Amniotic stem cell (primary cell): Measurements from ENCODE around the gene CZIB.
A peak's percentile ranks its signal among the peaks of the same experiment; 100 is the strongest.
"Not testable (repeated sequence)": the region's sequence is repeated elsewhere in the genome, so short reads cannot be mapped to it uniquely, and the experiment has no call there.

Experiments used
- DNase-seq: peaks from one replicate; lab custom pipeline; 2025; lab: John Stamatoyannopoulos, UW

CZIB gene

DNA sequence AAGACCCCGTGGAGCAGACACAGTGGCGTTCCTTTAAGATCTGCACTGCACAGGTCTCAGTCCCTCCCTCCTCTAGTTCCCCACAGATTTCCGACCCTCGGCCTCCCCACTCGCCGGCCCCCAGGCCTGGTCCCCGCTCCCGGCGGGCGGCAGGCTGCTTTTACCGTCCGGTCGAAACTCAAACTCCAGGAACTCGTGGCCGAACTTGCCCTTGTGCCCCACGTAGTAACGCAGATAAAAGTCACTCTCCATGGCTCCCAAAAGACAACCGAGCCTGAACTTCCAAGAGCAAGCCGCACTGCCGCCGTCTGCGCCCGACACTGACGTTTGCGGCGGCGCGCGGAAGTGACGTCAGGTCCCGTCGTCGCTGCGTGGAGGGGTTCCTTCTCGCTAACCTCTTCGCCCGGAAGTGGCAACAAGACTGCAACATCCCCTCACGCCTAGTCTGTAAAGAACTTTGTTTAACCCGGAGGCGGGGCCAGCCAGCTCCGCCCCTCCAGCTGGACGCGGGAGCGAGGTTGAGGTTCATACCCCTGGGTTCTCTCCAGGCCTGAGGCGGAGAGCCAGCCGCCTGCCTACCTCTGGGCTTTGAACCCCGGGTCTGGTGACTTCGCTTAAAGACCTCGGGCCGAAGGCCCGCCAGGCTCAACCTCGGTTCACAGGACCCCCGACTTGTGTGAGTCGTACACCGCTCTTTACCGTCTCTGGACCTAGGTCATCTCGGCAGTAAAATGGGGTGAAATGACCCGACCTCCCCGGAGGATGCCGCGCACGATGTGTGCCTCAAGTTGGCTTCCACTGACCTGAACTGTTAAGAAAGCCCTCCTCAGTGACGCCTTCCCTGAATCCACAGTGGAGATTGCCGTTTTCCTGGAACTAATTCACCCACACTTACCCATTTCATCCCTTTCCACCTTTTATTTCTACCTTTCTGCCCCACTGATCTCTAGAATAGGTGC is 18.0 kb upstream of the CZIB start, which contains the start of gene MAGOH:
Gene MAGOH (minus strand): TSS at position 322 of the 959 bp plus-strand sequence. CDS start 70 bp downstream, at position 252.
- peak; percentile 90 for DNase-seq

DNA sequence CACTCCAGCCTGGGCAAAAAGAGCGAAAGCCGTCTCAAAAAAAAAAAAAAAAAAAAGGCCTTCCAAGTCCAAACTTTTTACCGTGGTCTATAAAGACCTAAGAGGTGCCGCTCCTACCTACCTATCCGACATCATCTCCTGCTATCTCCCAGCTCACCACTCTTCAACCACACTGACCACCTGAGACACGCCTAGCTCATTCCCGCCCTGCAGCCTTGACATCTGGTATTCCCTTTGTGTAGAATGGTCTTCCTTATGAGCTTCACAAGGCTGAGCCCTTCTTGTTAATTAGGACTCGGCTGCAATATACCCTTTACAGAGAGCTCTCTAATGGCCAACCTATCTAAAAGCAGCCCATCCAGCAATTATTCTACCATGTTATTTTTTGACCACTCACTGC is 17.2 kb upstream of the CZIB start:
- DNase-seq = no peak

DNA sequence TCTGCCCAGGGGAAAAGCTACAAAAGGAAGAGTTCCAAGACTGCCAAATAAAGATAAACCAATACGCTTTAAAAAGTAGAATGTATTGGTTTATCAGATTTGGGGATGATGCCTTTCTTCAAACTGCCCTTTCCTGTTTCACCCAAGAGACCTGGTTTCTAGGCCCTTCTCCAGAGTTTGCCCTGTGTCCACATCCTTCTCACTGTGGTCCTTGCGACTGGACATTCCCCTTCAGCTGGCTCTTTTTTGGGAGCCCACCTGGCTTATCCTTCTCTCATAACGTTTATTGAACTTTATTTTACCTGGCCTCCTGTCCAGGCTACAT is 490 bp upstream of the CZIB start:
- DNase-seq = no peak

DNA sequence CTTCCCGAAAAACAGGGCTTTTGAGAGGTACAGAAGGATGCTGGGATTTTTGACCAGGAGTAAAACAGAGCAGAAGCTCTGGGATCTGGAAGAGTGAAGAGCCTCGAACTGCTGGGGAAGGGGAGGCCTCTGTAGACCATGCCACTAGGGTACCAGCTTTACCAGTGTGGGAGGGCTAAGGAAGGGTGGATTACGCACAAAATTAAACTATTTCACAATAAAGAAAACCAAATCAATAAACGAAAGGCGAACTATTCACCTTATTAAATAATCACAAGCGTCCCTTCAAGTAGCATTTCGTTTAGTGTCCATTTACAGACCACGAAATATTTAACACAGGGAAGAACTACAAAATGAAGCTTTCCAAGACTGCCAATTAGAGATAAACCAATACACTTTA is 723 bp downstream of the CZIB start:
- DNase-seq = no peak

DNA sequence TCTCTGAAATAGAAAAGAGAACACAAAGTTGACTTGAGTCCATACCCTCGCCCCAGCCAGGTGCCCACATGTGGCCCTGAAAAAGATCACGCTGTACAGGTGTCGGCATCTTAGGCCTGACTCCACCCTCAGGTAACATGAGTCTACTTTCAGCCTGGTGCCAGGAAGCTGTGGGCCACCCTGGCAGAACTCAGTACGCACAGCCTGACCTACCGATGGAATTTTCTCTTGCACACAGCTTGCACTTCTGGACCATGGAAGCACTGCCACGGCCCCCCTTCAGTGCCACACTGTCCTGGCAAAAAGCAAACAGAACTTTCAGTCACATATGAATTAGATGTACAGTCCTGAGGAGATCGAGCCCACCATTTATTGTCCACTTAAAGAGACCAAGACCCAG is 2.2 kb downstream of the CZIB start:
- DNase-seq = no peak

DNA sequence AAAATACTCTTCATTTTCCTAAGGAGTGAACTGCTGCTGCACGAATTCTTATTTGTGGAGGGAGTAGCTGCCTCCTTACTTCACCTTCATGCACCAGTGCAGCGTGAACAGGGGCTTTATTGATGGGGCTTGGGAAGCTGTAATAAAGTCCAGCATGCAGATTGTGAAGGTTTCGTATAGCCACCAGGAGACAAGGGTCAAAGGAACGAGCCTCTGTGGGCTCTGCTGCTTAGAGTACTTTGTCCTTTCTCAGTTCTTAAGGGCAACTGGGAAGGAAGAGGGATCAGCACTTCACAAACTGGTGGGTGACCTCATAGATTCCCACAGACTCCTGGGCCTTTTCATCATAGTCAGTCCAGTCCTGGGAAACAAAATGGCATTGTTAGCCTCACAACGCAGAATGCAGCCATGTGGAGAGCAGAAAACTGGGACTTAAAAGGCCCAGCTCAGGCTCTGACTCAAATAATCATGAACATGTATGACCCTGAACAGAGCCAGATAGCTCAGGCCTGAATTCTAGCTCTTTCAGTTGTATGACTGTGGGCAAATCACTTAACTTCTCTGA is 6.0 kb downstream of the CZIB start:
- DNase-seq = no peak

DNA sequence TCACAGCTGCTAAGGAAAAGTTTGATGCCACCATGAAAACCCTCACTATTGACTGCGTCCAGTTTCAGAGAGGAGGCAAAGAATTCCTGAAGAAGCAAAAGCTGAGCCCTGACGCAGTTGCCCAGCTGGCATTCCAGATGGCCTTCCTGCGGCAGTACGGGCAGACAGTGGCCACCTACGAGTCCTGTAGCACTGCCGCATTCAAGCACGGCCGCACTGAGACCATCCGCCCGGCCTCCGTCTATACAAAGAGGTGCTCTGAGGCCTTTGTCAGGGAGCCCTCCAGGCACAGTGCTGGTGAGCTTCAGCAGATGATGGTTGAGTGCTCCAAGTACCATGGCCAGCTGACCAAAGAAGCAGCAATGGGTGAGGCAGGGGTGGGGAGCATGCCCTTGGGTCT is 9.5 kb downstream of the CZIB start:
- DNase-seq = no peak

DNA sequence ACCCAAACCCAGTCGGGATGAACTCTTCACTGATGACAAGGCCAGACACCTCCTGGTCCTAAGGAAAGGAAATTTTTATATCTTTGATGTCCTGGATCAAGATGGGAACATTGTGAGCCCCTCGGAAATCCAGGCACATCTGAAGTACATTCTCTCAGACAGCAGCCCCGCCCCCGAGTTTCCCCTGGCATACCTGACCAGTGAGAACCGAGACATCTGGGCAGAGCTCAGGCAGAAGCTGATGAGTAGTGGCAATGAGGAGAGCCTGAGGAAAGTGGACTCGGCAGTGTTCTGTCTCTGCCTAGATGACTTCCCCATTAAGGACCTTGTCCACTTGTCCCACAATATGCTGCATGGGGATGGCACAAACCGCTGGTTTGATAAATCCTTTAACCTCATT is 10.1 kb downstream of the CZIB start:
- no peak for DNase-seq

DNA sequence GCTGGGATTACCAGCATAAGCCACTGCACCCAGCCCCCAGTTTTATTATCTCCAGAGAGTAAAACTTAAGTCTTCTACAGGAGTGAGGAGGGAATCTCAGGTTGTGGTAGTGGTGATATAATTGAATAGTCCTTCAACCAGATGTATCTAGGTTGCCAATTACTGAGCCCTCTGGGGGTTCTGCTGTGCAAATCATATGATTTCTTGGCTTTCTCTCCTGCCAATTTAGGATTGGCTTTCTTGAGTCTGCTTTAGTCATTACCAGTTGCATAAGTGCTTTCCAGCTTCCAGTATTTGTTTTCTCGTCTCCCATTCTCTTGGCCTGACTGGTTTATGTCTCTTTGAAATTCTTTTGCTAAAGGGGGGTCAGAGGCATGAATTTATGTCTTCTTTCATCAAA is 12.7 kb downstream of the CZIB start:
- no peak for DNase-seq

DNA sequence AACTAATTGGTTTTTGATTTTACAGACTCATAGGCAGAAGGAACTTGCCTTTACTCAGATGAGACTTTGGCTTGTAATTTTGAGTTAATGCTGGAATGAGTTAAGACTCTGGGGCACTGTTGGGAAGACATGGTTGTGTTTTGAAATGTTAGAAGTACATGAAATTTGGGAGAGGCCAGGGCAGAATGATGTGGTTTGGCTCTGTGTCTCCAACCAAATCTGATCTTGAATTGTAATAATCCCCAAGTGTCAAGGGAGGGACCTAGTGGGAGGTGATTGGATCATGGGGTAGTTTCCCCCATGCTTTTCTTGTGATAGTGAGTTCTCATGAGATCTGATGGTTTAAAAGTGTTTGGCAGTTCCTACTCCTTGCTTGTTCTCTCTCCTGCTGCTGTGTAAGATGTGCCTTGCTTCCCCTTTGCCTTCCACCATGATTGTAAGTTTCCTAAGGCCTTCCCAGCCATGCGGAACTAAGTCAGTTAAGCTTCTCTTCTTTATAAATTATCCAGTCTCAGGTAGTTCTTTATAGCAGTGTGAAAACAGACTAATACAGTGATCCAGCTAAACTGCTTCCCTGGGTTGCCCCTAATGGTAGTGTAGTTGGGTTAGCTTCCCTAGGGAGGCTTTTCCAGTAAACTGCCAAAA is 13.6 kb downstream of the CZIB start:
- no peak for DNase-seq

DNA sequence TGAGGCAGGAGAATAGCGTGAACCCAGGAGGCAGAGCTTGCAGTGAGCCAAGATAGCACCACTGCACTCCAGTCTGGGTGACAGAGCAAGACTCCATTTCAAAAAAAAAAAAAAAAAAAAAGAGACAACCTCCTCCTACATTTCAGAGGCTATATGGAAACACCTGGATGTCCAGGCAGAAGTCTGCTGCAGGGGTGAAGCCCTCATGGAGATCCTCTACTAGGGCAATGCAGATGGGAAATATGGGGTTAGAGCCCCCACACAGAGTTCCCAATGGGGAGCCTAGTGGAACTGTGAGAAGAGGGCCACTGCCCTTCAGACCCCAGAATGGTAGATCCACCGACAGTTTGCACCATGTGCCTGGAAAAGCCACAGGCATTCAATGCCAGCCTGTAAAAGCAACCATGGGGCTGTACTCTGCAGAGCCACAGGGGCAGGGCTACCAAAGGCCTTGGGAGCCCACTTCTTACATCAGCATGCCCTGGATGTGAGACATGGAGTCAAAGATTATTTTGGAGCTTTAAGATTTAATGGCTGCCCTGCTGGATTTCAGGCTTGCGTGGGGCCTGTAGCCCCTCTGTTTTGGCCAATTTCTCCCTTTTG is 14.2 kb downstream of the CZIB start:
- DNase-seq = not testable (repeated sequence)

DNA sequence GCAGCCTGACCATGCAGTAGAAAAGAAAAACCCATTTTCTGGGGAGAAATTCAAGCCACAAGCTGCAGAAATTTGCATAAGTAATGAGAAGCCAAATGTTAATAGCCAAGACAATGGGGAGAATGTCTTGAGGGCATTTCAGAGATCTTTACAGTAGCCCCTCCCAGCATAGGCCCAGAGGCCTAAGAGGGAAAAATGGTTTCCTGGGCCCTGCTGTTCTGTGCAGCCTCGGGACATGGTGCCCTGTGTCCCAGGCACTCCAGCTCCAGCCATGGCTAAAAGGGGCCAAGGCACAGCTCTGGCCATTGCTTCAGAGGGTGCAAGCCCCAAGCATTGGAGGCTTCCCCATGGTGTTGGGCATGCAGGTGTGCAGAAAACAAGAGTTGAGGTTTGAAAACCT is 14.9 kb downstream of the CZIB start:
- not testable (repeated sequence) for DNase-seq

DNA sequence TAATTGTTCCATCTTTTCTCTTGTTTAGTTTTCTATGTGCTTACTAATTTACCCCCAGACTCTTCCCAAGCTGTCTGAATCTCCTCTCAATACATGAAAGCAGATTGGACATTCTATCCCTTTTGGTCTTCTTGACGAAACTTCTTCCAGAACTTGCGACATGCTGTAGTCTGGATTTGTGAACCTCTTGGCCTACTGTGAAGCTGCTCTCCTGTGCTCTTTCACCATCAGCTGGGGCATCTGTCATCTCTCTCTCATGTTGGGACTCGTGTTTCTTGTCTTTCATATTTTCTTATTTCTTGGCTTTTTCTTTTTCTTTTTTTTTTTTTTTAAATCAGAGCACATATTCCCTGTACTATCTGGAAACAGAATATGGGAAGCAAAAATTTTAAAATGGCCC is 17.0 kb downstream of the CZIB start:
- no peak for DNase-seq

DNA sequence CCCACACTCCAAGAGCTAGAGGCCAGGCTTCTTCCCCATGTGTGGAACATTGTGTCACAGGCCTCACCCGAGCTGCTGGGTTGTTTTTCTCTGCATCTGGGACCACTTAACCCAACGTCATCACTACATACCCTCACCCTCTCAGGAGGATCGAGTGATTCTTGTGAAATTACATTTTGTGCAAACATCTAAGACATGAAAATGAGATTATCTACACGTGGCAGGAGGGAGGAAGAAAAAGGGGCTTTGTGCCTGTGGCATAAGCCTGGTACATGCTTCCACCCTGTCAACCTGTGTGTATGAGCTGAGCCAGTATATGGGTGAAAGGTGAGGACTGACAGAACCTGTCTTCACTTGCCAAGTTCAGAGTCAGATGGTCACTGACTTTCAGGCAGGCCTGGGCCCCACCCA is 22.2 kb downstream of the CZIB start:
- no peak for DNase-seq

DNA sequence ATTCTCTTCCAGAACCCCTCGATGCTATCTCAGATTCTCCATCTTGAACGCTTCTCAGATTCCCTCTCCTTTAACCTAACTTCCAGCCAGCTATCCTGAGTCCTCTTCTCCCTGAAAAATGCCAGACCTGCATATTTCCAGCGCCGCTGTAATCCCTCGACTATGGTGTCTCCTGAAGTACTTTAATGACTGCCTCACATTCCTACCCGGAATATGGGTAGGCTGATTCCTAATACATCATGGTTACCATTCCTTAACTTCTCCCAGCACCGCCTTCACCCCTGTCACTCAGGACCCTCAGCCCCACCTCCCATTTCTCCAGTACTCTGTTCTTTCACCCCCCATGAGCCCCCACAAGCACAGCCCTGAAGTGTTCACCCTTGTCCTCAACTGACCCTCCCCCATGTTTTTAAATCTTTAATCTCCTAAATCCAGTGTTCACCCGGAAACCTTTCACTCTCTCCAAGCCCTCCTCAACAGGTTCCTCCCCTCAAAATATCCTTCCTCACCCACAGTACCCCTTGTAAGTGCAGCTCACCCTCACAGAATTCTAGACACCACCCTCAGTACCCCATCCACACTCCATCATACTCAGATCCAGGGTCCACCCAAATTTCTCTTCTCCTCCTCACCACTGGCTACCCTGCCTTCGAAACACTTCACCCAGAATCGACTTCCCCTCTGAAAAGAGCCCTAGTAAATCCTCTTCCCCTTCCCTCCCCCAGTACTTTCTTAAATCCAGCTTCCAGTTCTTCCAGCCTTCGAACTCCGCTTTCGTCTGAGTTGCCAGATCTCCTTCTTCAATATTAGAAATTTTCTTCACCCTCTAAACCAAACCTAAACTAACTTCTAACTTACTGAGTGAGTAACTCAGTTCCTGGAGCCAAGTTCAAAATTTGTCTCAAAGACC is 22.9 kb downstream of the CZIB start:
- DNase-seq = no peak

DNA sequence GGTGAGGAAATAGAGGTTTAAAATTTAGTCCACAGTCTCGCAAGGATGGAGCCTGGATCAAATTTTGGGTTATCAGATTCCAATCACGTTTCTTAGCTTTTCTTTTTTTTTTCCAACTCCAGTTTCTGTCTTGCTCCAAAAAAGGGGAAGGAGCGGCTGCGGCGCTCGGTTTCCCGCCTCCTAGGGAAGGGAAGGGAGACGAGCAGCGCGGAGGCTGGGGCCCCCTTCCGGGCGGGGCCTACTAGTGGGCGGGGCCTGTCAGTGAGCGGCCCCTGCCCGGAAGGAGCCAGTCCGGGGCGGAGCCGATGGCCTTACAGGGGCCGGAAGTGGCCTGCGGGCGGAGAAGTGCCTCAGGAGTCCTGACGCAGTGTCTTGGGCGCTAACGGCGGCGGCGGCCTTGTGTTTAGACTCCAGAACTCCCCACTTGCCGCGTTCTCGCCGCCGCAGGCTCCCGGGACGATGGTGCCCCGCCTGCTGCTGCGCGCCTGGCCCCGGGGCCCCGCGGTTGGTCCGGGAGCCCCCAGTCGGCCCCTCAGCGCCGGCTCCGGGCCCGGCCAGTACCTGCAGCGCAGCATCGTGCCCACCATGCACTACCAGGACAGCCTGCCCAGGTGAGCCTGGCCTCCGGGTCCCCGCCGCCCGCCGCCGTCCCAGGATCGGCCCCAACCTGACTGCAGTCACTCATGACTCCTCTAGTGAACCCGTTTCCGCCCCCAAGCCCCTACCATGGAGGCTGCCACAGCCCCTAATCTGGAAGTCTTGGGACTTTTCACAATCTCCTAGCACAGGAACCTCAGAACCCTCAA is 23.7 kb downstream of the CZIB start, which contains the start of gene CPT2:
Gene CPT2 (plus strand): TSS at position 340 of the 806 bp plus-strand sequence. CDS start 120 bp downstream, at position 460.
- peak; percentile 92 for DNase-seq

DNA sequence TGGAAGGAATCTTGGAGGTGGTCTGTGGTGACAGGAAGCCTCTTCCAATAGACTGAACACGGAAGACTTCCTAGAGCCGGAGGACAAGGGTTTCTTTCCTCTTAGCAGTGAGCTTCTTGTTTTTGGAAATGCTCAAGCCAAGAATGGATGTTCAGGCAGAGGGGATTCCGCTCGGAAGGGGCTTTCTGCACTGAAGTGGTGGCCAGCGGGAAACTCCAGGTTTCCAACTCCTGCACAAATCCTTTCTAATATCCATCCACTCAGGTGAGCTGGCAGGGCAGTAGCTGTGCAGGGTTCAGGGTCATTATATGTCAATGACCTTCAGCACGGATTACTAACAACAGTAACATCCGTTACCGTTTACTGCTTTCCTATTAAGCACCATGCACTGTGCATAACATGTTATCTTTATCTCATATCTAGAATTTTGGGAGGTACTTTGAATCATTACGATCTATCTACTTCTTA is 24.4 kb downstream of the CZIB start:
- no peak for DNase-seq

DNA sequence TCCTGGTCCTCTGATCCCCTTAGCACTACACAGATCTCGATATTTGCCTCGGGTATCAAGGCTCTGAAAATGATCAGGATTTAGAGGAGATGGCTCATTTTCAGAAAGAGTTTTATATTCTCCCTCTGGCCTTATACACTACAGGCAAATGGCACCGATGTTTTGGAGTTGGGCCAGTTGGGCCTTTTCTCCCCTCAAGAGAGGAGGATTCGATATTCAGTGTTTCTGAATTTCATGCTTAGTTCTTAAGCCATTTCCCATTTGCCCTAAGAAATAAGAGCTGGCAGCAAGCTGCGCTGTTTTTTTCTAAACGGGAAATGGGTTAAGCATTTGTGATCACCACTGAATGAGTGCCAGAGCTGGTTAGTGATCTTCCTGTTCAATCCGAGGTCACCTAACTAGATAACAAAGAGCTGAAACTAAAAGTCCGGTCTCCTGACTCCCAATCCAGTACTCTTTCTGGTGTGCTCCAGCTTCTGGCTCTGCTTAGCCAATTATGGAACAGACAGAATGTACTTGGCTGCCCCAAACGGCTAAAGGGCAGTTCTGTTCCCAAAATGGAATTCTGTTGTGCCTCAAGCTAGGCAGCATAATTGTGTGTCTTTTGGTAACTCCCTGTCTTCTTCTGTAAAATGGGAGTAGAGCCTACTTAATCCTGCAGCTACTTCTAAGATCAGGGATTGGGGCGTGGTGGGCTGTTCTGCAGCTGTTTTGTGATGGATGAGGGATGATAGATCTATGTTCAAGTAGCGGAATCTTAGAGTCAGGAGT is 25.0 kb downstream of the CZIB start:
- DNase-seq = no peak

DNA sequence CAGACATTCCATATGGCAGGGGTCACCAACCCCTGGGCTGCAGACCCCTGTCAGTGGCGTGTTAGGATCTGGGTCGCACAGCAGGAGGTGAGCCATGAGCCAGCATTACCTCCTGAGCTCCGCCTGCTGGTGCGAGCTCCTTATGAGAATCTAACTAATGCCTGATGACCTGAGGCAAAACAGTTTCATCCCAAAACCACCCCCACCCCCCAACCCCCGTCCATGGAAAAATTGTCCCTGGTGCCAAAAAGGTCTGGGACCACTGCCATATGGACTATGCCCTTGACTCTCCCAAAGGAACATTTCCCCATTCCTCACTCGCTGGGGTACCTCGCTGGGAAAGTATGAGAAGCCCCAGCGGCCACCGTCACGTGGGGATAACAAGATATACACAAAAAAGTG is 30.2 kb downstream of the CZIB start:
- no peak for DNase-seq

DNA sequence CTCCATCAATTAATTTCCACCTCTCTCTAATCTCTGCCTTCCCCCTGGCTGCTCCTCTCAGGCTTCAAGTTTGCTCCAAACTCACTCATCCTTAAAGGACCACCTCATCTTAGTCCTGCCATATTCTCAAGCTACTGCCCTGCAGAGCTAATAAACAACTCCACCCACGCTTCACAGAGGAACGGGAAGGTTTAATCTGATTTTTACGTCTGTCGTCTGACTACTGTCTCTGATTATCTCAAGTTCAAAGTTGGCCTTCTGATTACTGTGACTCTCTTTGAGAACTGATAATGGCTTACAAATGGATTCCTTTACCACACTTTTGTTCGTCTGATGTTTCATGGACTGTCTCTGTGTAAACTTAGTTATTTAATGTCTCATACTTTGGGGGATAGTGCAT is 31.4 kb downstream of the CZIB start:
- DNase-seq = no peak
